Tibial nerve (tissue), 4 donors: ENCODE measurements around the gene TBC1D22A. TPM values are rescaled to one million over a fixed set of nuclear protein-coding genes. Genes with fewer than 3 reads are reported as not detected.

ENCODE experiments used
- DNase-seq, 2 donors: peaks; one replicate each; pipeline ENCODE4 v3.0.0-alpha.2; 2019; ENCODE audit warnings: low spot score in 2 of 2
- H3K27ac ChIP-seq, 4 donors: fragments of 200-600 bp; sonication (generic) in 3 of 4; one replicate each; pipeline ENCODE4 v1.5.1; 2017 to 2019; ENCODE audit warnings: mild to moderate bottlenecking in 1 of 4
- H3K27me3 ChIP-seq, 2 donors: fragments of 200-600 bp; sonication (generic) in 1 of 2; one replicate each; pipeline versions ENCODE4 v1.5.1 to v1.6.0; 2017 to 2019
- H3K36me3 ChIP-seq, 3 donors: fragments of 200-600 bp; sonication (generic); one replicate each; pipeline ENCODE4 v1.5.1; 2018 to 2019
- H3K4me1 ChIP-seq, 4 donors: fragments of 200-600 bp; sonication (generic) in 3 of 4; one replicate each; pipeline ENCODE4 v1.5.1; 2017 to 2019
- H3K4me3 ChIP-seq, 4 donors: fragments of 200-600 bp; sonication (generic) in 3 of 4; one replicate each; pipeline ENCODE4 v1.5.1; 2017 to 2019; ENCODE audit warnings: mild to moderate bottlenecking in 1 of 4, moderate library complexity in 1 of 4
- H3K9me3 ChIP-seq, 4 donors: fragments of 200-600 bp; sonication (generic) in 3 of 4; one replicate each; pipeline ENCODE4 v1.5.1; 2017 to 2019
- CTCF ChIP-seq, 5 experiments: fragments of 200-600 bp in 3 of 5; fragments of 450-650 bp in 2 of 5; sonication (generic) in 3 of 5; IDR thresholded peaks; one replicate each; pipeline ENCODE4 v1.5.1; 2016 to 2019; ENCODE audit warnings: antibody characterized with exemption in 5 of 5, mild to moderate bottlenecking in 3 of 5, moderate library complexity in 2 of 5
- EP300 ChIP-seq, 2 donors: sonication (generic); formaldehyde crosslinking; IDR thresholded peaks; one replicate each; pipeline ENCODE4 v1.6.1; 2017; ENCODE audit warnings: antibody characterized with exemption in 2 of 2, mild to moderate bottlenecking in 1 of 2
- POLR2A ChIP-seq, 2 donors: fragments of 450-650 bp; IDR thresholded peaks; one replicate each; pipeline ENCODE4 v1.6.1; 2017; ENCODE audit warnings: antibody characterized with exemption in 2 of 2, mild to moderate bottlenecking in 2 of 2, moderate library complexity in 2 of 2
- WGBS, 2 donors: methylation state at CpG; one replicate each; pipeline ENCODE4 v1.1.5; 2018; 5-methylcytosine and 5-hydroxymethylcytosine counted together
- total RNA-seq, 4 donors: library from RNA; depleted of rRNA; stranded (reverse); fragments of >200 nt; gene quantifications; one replicate each; pipeline ENCODE4 v1.1.0, GENCODE V29; 2016

TBC1D22A gene
- total RNA-seq, 4 donors from 2014 or later = 27.3 to 35.4 (median 29.3) TPM

GRCh38 chr22:46910624-46911023, 148.2 kb downstream of the TBC1D22A start:
- H3K36me3 ChIP-seq = peaks cover 0 to 46% (median 0%) of the 10 kb centered on the region in 3 donors
- no peak overlapping the region for H3K4me3 ChIP-seq
- H3K27me3 ChIP-seq = no peaks in the 10 kb centered on the region
- H3K9me3 ChIP-seq = no peaks in the 10 kb centered on the region
- no peak for TF ChIP-seq CTCF (IDR thresholded peaks at IDR 0.05)
- no peak for TF ChIP-seq EP300 (IDR thresholded peaks at IDR 0.05)
- no peak for TF ChIP-seq POLR2A (IDR thresholded peaks at IDR 0.05)
- H3K4me1 ChIP-seq = peaks cover 0 to 5% (median 0%) of the 10 kb centered on the region in 4 donors
- H3K27ac ChIP-seq = no peak overlapping the region
- DNase-seq = no peak
- whole genome bisulfite sequencing, 2 donors = 88 to 96% methylated on average over 9 of the region's 9 CpGs

GRCh38 chr22:46911346-46911745, 148.9 kb downstream of the TBC1D22A start:
- TF ChIP-seq EP300 (IDR thresholded peaks at IDR 0.05) = no peak
- no peaks in the 10 kb centered on the region for H3K27me3 ChIP-seq
- WGBS, 2 donors = 71 to 77% methylated on average over 10 of the region's 10 CpGs
- H3K4me1 ChIP-seq = peaks cover 0 to 5% (median 0%) of the 10 kb centered on the region in 4 donors
- H3K27ac ChIP-seq = no peak overlapping the region
- H3K4me3 ChIP-seq = no peak overlapping the region
- peaks cover 0 to 53% (median 0%) of the 10 kb centered on the region in 3 donors for H3K36me3 ChIP-seq
- DNase-seq = no peak
- H3K9me3 ChIP-seq = no peaks in the 10 kb centered on the region

GRCh38 chr22:46913351-46913750, 150.9 kb downstream of the TBC1D22A start:
- H3K4me3 ChIP-seq = no peak overlapping the region
- no peak overlapping the region for H3K27ac ChIP-seq
- DNase-seq = no peak
- no peaks in the 10 kb centered on the region for H3K4me1 ChIP-seq
- no peaks in the 10 kb centered on the region for H3K9me3 ChIP-seq
- TF ChIP-seq POLR2A (IDR thresholded peaks at IDR 0.05) (no peak), EP300 (IDR thresholded peaks at IDR 0.05) (no peak), CTCF (IDR thresholded peaks at IDR 0.05) (no peak)
- H3K36me3 ChIP-seq = peaks cover 0 to 61% (median 0%) of the 10 kb centered on the region in 3 donors
- H3K27me3 ChIP-seq = no peaks in the 10 kb centered on the region
- 51 to 60% methylated on average over 3 of the region's 3 CpGs for WGBS, 2 donors

GRCh38 chr22:46914481-46914880, 152.0 kb downstream of the TBC1D22A start:
- Histone ChIP-seq H3K36me3 (peaks cover 0 to 72% (median 0%) of the 10 kb centered on the region in 3 donors), H3K4me1 (no peaks in the 10 kb centered on the region), H3K27ac (no peak overlapping the region), H3K9me3 (no peaks in the 10 kb centered on the region), H3K27me3 (no peaks in the 10 kb centered on the region), H3K4me3 (no peak overlapping the region)
- WGBS, 2 donors = 88 to 89% methylated on average over 10 of the region's 10 CpGs
- no peak for DNase-seq
- no peak for TF ChIP-seq CTCF (IDR thresholded peaks at IDR 0.05)
- TF ChIP-seq EP300 (IDR thresholded peaks at IDR 0.05) = no peak
- no peak for TF ChIP-seq POLR2A (IDR thresholded peaks at IDR 0.05)

GRCh38 chr22:46914916-46915894, 152.8 kb downstream of the TBC1D22A start:
- Histone ChIP-seq H3K36me3 (peaks cover 0 to 79% (median 0%) of the 10 kb centered on the region in 3 donors), H3K9me3 (no peaks in the 10 kb centered on the region), H3K27ac (no peak overlapping the region), H3K27me3 (no peaks in the 10 kb centered on the region), H3K4me1 (no peaks in the 10 kb centered on the region), H3K4me3 (no peak overlapping the region)
- 91 to 93% methylated on average over 17 to 20 of the region's 21 CpGs for WGBS, 2 donors
- no peak for TF ChIP-seq CTCF (IDR thresholded peaks at IDR 0.05)
- no peak for TF ChIP-seq POLR2A (IDR thresholded peaks at IDR 0.05)
- TF ChIP-seq EP300 (IDR thresholded peaks at IDR 0.05) = no peak
- no peak for DNase-seq
